HEK293 (cell line): ENCODE measurements around the gene ICAM4.

Experiments used
- CTCF ChIA-PET: fragments of 350-600 bp; formaldehyde crosslinking; extraction: SDS; loops from one replicate; lab custom pipeline; 2021; ENCODE audit warnings: antibody characterized with exemption; lab: Yijun Ruan, JAX
- POLR2A ChIA-PET: fragments of 300-600 bp; formaldehyde crosslinking; extraction: SDS; loops from one replicate; lab custom pipeline; 2020; ENCODE audit warnings: antibody characterized with exemption, inconsistent platforms; lab: Yijun Ruan, JAX
- H3K27ac ChIP-seq: fragments of 200-500 bp; sonication (Bioruptor generic); 2 replicates; pipeline ENCODE4 v1.5.1; 2014; ENCODE audit warnings: low read depth, low read length, control low read depth, inconsistent platforms; ENCODE audit errors: extremely low read depth
- H3K36me3 ChIP-seq, 2 experiments: fragments of 200-500 bp in 1 of 2; sonication (Bioruptor generic) in 1 of 2; 1 replicate in 1 of 2; 2 replicates in 1 of 2; pipeline ENCODE4 v1.5.1; 2014 to 2017; ENCODE audit warnings: inconsistent platforms in 2 of 2, low read length in 2 of 2; ENCODE audit not compliant: control insufficient read depth in 2 of 2, insufficient read depth in 1 of 2
- H3K4me1 ChIP-seq: fragments of 200-500 bp; sonication (Bioruptor generic); 2 replicates; pipeline ENCODE4 v1.5.1; 2014; ENCODE audit warnings: mild to moderate bottlenecking, low read length, inconsistent platforms; ENCODE audit not compliant: control insufficient read depth, insufficient read depth
- H3K4me3 ChIP-seq: 2 replicates; pipeline ENCODE4 v1.5.1; 2011; ENCODE audit warnings: low read depth, mild to moderate bottlenecking, control low read depth, low read length, moderate library complexity
- H3K9me3 ChIP-seq: fragments of 200-500 bp; sonication (Bioruptor generic); 2 replicates; pipeline ENCODE4 v1.5.1; 2014; ENCODE audit warnings: low read depth, low read length, inconsistent platforms; ENCODE audit not compliant: control insufficient read depth, insufficient read depth
- GLIS1 ChIP-seq: fragments of 450-650 bp; formaldehyde crosslinking; IDR thresholded peaks from 2 replicates; pipeline ENCODE4 v1.5.1; 2016; ENCODE audit warnings: missing biosample characterization, missing genetic modification characterization
- GLIS2 ChIP-seq: fragments of 450-650 bp; formaldehyde crosslinking; IDR thresholded peaks from 2 replicates; pipeline ENCODE4 v1.5.1; 2016; ENCODE audit warnings: missing biosample characterization, missing genetic modification characterization
- SALL2 ChIP-seq: fragments of 450-650 bp; formaldehyde crosslinking; IDR thresholded peaks from 2 replicates; pipeline ENCODE4 v1.5.0; 2017; ENCODE audit warnings: missing biosample characterization, mild to moderate bottlenecking, missing genetic modification characterization, borderline replicate concordance
- SCRT1 ChIP-seq: fragments of 450-650 bp; formaldehyde crosslinking; IDR thresholded peaks from 2 replicates; pipeline ENCODE4 v1.5.1; 2016; ENCODE audit warnings: missing biosample characterization, missing genetic modification characterization, borderline replicate concordance
- WT1 ChIP-seq: fragments of 450-650 bp; formaldehyde crosslinking; IDR thresholded peaks from 2 replicates; pipeline ENCODE4 v1.5.1; 2016; ENCODE audit warnings: missing biosample characterization, missing genetic modification characterization
- ZFHX2 ChIP-seq: fragments of 450-650 bp; formaldehyde crosslinking; conservative IDR thresholded peaks from 2 replicates; pipeline ENCODE4 v1.5.1; 2016; ENCODE audit warnings: missing biosample characterization, missing genetic modification characterization
- ZFP3 ChIP-seq: fragments of 450-650 bp; formaldehyde crosslinking; IDR thresholded peaks from 2 replicates; pipeline ENCODE4 v1.5.1; 2016; ENCODE audit warnings: low read depth, missing biosample characterization, missing genetic modification characterization
- ZIC2 ChIP-seq: fragments of 450-650 bp; formaldehyde crosslinking; IDR thresholded peaks from 2 replicates; pipeline ENCODE4 v1.5.1; 2016; ENCODE audit warnings: missing biosample characterization, missing genetic modification characterization
- ZNF214 ChIP-seq: fragments of 450-650 bp; formaldehyde crosslinking; IDR thresholded peaks from 2 replicates; pipeline ENCODE4 v1.5.1; 2017; ENCODE audit warnings: missing biosample characterization, mild to moderate bottlenecking, missing genetic modification characterization, borderline replicate concordance
- ZNF266 ChIP-seq: fragments of 450-650 bp; formaldehyde crosslinking; IDR thresholded peaks from 2 replicates; pipeline ENCODE4 v1.5.1; 2016; ENCODE audit warnings: missing biosample characterization, missing genetic modification characterization, low read depth
- ZNF514 ChIP-seq: fragments of 450-650 bp; formaldehyde crosslinking; IDR thresholded peaks from 2 replicates; pipeline ENCODE4 v1.5.1; 2016; ENCODE audit warnings: missing biosample characterization, missing genetic modification characterization
- ZNF561 ChIP-seq: fragments of 450-650 bp; IDR thresholded peaks from 2 replicates; pipeline ENCODE4 v1.5.1; 2018; ENCODE audit warnings: missing biosample characterization, missing genetic modification characterization, borderline replicate concordance
- ZNF776 ChIP-seq: fragments of 450-650 bp; formaldehyde crosslinking; IDR thresholded peaks from 2 replicates; pipeline ENCODE4 v1.5.0; 2017; ENCODE audit warnings: missing biosample characterization, missing genetic modification characterization, borderline replicate concordance
- ZXDB ChIP-seq: fragments of 450-650 bp; formaldehyde crosslinking; IDR thresholded peaks from 2 replicates; pipeline ENCODE4 v1.5.1; 2016; ENCODE audit warnings: missing biosample characterization, missing genetic modification characterization
- TF ChIP-seq, protein P1 (sequence below): fragments of 450-650 bp; formaldehyde crosslinking; IDR thresholded peaks from 2 replicates; pipeline ENCODE4 v1.5.1; 2016; ENCODE audit warnings: missing biosample characterization, missing genetic modification characterization
- TF ChIP-seq, protein P2 (sequence below): fragments of 450-650 bp; formaldehyde crosslinking; IDR thresholded peaks from 2 replicates; pipeline ENCODE4 v1.5.1; 2016; ENCODE audit warnings: missing biosample characterization, missing genetic modification characterization

ICAM4 gene

DNA sequence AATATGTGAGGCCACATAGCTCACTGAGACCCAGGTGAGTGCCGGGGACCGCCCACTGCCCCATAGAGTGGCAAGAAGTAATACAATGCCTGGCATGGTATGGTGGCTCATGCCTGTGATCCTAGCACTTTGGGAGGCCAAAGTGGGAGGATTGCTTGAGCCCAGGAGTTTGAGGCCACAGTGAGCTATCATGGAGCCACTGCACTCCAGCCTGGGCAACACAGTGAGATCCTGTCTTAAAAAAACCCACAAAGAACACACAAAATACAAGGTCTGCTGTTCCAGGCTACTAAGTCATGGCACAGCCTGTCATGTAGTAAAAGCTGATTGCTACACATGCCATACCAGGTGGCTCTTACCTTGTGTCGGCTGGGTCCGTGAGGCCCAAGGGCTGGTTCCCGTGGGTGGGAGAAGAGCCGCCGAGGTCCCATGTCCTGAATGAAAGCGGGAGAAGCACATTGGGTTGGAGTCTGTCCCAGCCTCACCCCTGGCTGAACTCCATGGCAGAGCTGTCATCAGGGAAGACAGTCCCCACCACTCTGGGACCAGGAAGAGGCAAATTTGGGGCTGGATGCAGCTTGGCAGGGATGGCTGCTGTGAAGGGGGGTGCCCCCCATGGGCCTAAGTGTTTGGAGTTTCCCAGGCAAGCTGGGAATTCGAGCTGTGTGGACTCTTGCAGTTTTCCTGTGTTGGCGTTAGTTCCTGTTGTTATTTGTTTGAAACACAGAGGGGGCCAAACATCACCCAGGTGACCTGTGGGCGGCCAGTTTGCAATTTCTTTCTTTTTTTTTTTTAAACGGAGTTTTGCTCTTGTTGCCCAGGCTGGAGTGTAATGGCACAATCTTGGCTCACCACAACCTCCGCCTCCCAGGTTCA, 32.3 kb downstream of the ICAM4 start (continued):
- TF ChIP-seq, protein P1, sequence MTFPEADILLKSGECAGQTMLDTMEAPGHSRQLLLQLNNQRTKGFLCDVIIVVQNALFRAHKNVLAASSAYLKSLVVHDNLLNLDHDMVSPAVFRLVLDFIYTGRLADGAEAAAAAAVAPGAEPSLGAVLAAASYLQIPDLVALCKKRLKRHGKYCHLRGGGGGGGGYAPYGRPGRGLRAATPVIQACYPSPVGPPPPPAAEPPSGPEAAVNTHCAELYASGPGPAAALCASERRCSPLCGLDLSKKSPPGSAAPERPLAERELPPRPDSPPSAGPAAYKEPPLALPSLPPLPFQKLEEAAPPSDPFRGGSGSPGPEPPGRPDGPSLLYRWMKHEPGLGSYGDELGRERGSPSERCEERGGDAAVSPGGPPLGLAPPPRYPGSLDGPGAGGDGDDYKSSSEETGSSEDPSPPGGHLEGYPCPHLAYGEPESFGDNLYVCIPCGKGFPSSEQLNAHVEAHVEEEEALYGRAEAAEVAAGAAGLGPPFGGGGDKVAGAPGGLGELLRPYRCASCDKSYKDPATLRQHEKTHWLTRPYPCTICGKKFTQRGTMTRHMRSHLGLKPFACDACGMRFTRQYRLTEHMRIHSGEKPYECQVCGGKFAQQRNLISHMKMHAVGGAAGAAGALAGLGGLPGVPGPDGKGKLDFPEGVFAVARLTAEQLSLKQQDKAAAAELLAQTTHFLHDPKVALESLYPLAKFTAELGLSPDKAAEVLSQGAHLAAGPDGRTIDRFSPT (tag by site-specific recombination) = 0 out of 2 replicates have a peak, but pooled peaks have one; percentile 43
- TF ChIP-seq WT1 (tag by site-specific recombination) = no peak

DNA sequence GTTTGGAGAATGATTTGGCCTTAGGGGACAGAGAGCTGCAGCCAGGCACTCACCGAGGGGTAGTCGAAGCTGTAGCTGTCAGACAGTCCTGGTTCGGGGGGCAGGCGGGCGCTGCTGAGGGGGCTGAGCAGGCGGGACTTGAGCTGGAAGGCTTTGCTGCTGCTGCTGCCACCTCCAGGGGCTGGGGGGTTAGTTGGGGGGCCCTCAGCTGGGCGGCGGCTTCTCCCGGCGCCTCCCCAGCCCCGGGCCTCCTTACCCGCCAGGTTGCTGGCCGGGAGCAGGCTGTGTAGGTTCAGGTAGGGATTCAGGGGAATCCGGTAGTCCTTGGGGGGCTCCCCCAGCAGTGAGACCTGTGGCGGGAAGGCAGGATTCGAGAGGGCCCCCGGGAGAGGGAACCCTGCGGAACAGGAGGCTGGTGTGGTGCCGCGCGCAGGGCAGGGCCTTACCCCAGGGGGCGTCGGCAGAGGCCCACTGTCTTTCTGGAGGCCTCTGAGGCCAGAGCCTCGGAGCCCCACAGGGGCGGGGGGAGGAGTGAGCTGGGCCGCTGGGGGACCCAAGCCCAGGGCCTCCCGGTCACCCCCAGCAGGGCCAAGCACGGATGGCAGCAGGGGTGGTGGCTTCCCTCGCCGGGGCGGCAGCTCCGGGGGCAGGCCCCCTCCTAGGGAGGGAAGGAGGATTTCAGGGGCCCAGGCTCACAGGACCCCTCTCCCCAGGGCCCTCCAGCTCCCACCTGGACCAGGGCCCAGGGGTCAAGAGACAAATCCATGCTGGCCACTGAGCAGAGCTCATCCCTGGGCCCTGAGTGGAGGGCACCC, 34.1 kb downstream of the ICAM4 start:
- Histone ChIP-seq H3K36me3 (peaks cover 32 to 90% of the 10 kb centered on the region in 2 experiments; a peak in 2 of 3 replicates), H3K4me3 (no peak overlapping the region), H3K9me3 (no peaks in the 10 kb centered on the region), H3K27ac (no peak overlapping the region), H3K4me1 (peaks cover 3% of the 10 kb centered on the region; the same call in 1 of the 2 replicates)
- ChIA-PET POLR2A (interaction anchor here (1.0 to 1.8 kb wide), 3 partner anchors 9 to 41 kb away, joined by 3 to 6 read pairs (median 5); partner anchors contain the start of gene RAVER1), CTCF (interaction anchor here (1.0 kb wide), 1 partner anchor 29 kb away, joined by 5 read pairs; no protein-coding TSS in a partner anchor)
- TF ChIP-seq GLIS2 (tag by site-specific recombination) = peak; percentile 65
- TF ChIP-seq ZFHX2 (tag by site-specific recombination) = no peak
- TF ChIP-seq ZNF776 (tag by site-specific recombination) = no peak
- peak; percentile 51; the same call in 1 of the 2 replicates for TF ChIP-seq GLIS1 (tag by site-specific recombination)
- peak; percentile 24; the same call in 1 of the 2 replicates for TF ChIP-seq ZIC2 (tag by site-specific recombination)

GRCh38 chr19:10321417-10321797, 34.7 kb downstream of the ICAM4 start:
- TF ChIP-seq, protein P2, sequence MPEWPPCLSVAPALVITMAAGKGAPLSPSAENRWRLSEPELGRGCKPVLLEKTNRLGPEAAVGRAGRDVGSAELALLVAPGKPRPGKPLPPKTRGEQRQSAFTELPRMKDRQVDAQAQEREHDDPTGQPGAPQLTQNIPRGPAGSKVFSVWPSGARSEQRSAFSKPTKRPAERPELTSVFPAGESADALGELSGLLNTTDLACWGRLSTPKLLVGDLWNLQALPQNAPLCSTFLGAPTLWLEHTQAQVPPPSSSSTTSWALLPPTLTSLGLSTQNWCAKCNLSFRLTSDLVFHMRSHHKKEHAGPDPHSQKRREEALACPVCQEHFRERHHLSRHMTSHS (tag by site-specific recombination) = no peak
- no peak for TF ChIP-seq ZXDB (tag by site-specific recombination)
- no peak for TF ChIP-seq ZNF266 (tag by site-specific recombination)
- TF ChIP-seq ZNF514 = no peak
- no peak for TF ChIP-seq ZFP3
- TF ChIP-seq ZNF214 (tag by site-specific recombination) = no peak
- no peak for TF ChIP-seq SCRT1 (tag by site-specific recombination)
- no peak for TF ChIP-seq SALL2 (tag by site-specific recombination)
- no peak for TF ChIP-seq ZNF561 (tag by site-specific recombination)
- TF ChIP-seq, all 188 proteins: peak for 0
- ChIA-PET POLR2A (interaction anchor here (1.8 kb wide), 1 partner anchor 12 kb away, joined by 5 read pairs; the partner anchor contains the start of gene RAVER1), CTCF (interaction anchor here (1.0 kb wide), 1 partner anchor 30 kb away, joined by 5 read pairs; no protein-coding TSS in a partner anchor)
- H3K4me3 ChIP-seq = no peak overlapping the region
- no peaks in the 10 kb centered on the region for H3K9me3 ChIP-seq
- no peaks in the 10 kb centered on the region; the same call in 1 of the 2 replicates for H3K4me1 ChIP-seq
- peaks cover 38 to 95% of the 10 kb centered on the region in 2 experiments; a peak in 2 of 3 replicates for H3K36me3 ChIP-seq
- H3K27ac ChIP-seq = no peak overlapping the region
